Activated CD8-positive, alpha-beta memory T cell treated with anti-CD3 and anti-CD28 coated beads, Interleukin-2, amount 10 ng/mL, durations not matched to agents 7 days and 5 days (primary cell): ENCODE data around the gene CKAP5. TPM values are rescaled to one million over a fixed set of nuclear protein-coding genes. Genes with fewer than 3 reads are reported as not detected.
"Not testable (repeated sequence)": the region's sequence is repeated elsewhere in the genome, so short reads cannot be mapped to it uniquely, and the experiment has no call there.

Experiments
- ATAC-seq: fragments of 150-1000 bp; cut with Tn5 transposase; one replicate; pipeline ENCODE4 v1.10.0; 2021; ENCODE audit warnings: moderate library complexity
- CTCF ChIA-PET: fragments of 350-600 bp; sonication (Branson Sonifier 250); formaldehyde crosslinking; loops from one replicate; lab custom pipeline; 2021; ENCODE audit warnings: antibody characterized with exemption; lab: Charles Lee
- DNase-seq: peaks from one replicate; pipeline ENCODE4 v3.0.0-alpha.2; 2020
- H3K27ac Mint-ChIP-seq: one replicate; pipeline ENCODE4 v1.8.0; 2021; ENCODE audit warnings: mild to moderate bottlenecking, mixed read lengths
- H3K27me3 Mint-ChIP-seq: one replicate; pipeline ENCODE4 v1.8.0; 2021; ENCODE audit warnings: mixed read lengths
- H3K36me3 Mint-ChIP-seq: one replicate; pipeline ENCODE4 v1.8.0; 2021; ENCODE audit warnings: mild to moderate bottlenecking, mixed read lengths
- H3K4me1 Mint-ChIP-seq: one replicate; pipeline ENCODE4 v1.8.0; 2021; ENCODE audit warnings: mixed read lengths
- H3K4me3 Mint-ChIP-seq: one replicate; pipeline ENCODE4 v1.8.0; 2021; ENCODE audit warnings: mild to moderate bottlenecking, moderate library complexity, mixed read lengths
- H3K9me3 Mint-ChIP-seq: one replicate; pipeline ENCODE4 v1.8.0; 2022; ENCODE audit warnings: low read depth, mixed read lengths
- total RNA-seq, 2 experiments: library from RNA; stranded (reverse); gene quantifications; one replicate each; pipeline ENCODE4 v1.2.3, GENCODE V29; 2021

CKAP5 gene
- total RNA-seq, 2 experiments from 2014 or later = 167 to 180 TPM

DNA sequence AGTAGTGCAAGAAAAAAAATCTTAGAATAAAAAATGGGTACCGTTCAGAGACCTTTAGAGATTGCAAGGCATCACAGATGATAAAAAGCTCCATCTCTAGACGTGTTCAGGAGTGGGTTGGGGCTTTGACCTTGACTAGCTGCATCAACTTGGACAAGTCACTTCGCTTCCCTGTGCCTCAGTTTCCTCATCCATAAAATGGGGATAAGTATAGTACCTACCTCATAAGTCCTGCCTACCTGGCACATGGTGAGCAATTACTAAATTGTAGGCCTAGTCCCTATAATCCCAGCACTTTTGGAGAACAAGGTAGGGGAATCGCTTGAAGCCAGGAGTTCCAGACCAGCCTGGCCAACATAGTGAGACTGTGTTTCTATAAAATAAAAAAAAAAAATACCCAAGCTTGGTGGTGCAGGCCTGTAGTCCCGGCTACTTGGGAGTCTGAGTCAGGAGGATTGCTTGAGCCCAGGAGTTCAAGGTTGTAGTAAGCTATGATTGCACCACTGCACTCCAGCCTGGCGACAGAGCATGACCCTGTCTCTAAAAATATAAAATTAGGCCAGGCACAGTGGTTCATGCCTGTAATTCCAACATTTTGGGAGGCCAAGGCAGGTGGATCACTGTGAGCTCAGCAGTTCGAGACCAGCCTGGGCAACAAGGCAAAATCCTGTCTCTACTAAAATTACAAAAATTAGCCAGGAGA is 133.1 kb downstream of the CKAP5 start:
- no peaks in the 10 kb centered on the region for H3K27me3 Mint-ChIP-seq
- CTCF ChIA-PET = no interaction called here
- no peak overlapping the region for H3K27ac Mint-ChIP-seq
- no peaks in the 10 kb centered on the region for H3K9me3 Mint-ChIP-seq
- no peak for ATAC-seq
- DNase-seq = no peak
- no peak overlapping the region for H3K4me3 Mint-ChIP-seq
- no peaks in the 10 kb centered on the region for H3K36me3 Mint-ChIP-seq
- H3K4me1 Mint-ChIP-seq = no peaks in the 10 kb centered on the region

DNA sequence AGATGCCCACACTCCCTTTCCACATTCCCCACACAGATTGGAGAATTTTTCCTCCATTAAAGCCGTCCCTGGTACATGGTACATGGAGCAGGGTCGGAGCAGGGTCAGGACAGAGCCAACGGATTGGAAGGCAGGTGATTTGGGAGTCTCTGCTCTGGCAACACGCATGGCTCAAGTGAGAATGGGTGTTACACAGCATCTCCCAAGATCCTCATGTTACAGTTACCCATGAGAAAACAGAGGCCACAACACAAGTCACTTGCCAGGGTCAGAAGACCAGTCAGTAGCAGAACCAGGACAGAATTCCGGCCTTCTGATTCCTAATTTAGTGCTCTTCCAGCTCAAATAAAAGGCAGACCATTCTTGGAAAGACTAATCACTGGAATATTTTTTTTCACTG is 134.8 kb downstream of the CKAP5 start:
- CTCF ChIA-PET = no interaction called here
- Mint-ChIP-seq H3K9me3 (no peaks in the 10 kb centered on the region), H3K4me1 (peaks cover 3% of the 10 kb centered on the region), H3K36me3 (peaks cover 9% of the 10 kb centered on the region), H3K4me3 (no peak overlapping the region), H3K27me3 (no peaks in the 10 kb centered on the region), H3K27ac (no peak overlapping the region)
- ATAC-seq (no peak), DNase-seq (no peak)

DNA sequence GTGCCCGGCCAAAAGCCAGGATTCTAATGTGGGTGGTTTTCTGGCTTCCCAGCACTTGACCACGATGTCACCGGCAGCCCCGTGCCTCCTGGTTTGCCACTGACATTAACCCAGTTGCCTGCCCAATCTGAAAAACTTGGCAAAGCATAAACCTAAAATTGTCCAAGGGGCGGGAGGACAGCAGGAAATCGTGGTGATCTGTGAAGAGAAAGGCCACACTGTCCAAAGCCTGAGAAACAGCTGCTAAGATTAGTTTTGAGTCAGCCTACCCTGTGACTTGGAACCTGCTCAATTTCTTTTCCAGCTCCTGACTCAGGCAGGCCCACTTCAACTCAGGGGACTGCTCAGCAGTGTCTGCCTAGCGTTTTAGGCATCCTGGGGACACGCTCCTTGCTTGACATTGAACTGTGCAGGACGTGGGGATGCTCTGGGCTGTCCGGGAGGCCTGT is 135.2 kb downstream of the CKAP5 start:
- peaks cover 3% of the 10 kb centered on the region for H3K4me1 Mint-ChIP-seq
- no peak overlapping the region for H3K4me3 Mint-ChIP-seq
- DNase-seq (no peak), ATAC-seq (no peak)
- H3K9me3 Mint-ChIP-seq = no peaks in the 10 kb centered on the region
- H3K27ac Mint-ChIP-seq = no peak overlapping the region
- H3K27me3 Mint-ChIP-seq = no peaks in the 10 kb centered on the region
- CTCF ChIA-PET = no interaction called here
- H3K36me3 Mint-ChIP-seq = peaks cover 13% of the 10 kb centered on the region

DNA sequence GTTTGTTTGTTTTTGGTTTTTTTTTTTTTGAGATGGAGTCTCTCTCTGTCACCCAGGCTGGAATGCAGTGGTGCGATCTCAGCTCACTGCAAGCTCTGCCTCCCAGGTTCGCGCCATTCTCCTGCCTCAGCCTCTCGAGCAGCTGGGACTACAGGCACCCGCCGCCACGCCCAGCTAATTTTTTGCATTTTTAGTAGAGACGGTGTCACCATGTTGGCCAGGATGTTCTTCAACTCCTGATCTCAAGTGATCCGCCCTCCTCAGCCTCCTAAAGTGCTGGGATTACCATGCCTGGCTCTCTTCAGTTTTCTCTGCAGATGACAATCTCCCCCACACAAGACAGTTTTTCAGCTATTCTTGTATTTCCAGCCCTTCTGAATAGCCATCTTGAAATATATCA is 136.7 kb downstream of the CKAP5 start:
- CTCF ChIA-PET = interaction anchor here (0.9 kb wide), 1 partner anchor 8 kb away, joined by 4 read pairs; the partner anchor contains the start of gene ZNF408
- DNase-seq, ATAC-seq, H3K27ac Mint-ChIP-seq, H3K4me1 Mint-ChIP-seq, H3K9me3 Mint-ChIP-seq, H3K4me3 Mint-ChIP-seq, H3K27me3 Mint-ChIP-seq: not testable (repeated sequence)
- H3K36me3 Mint-ChIP-seq = peaks cover 15% of the 10 kb centered on the region

DNA sequence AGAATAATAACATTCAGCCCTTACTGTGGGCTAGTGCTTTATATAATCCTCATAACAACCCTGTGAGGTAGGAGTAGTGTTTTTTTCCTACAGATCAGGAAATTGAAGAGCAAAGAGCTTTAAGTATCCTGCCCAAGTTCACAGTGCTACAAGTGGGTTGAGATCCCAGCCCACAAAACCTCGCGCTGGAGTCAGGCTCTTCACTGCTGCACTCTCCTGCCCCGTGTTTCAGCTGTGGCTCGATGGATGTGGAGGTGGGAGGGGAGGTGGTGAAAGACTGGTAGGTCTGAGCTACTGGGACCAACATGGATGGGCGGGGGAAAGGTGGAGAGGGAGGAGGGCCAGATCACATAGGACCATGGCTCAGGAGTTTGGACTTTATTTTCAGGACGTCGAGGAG is 139.2 kb downstream of the CKAP5 start:
- CTCF ChIA-PET = interaction anchor here (1.4 kb wide), 1 partner anchor 10 kb away, joined by 4 read pairs; no protein-coding TSS in a partner anchor
- ATAC-seq (no peak), DNase-seq (no peak)
- H3K36me3 Mint-ChIP-seq = peaks cover 31% of the 10 kb centered on the region
- no peaks in the 10 kb centered on the region for H3K27me3 Mint-ChIP-seq
- peaks cover 19% of the 10 kb centered on the region for H3K4me1 Mint-ChIP-seq
- no peak overlapping the region for H3K27ac Mint-ChIP-seq
- H3K9me3 Mint-ChIP-seq = no peaks in the 10 kb centered on the region
- H3K4me3 Mint-ChIP-seq = no peak overlapping the region

DNA sequence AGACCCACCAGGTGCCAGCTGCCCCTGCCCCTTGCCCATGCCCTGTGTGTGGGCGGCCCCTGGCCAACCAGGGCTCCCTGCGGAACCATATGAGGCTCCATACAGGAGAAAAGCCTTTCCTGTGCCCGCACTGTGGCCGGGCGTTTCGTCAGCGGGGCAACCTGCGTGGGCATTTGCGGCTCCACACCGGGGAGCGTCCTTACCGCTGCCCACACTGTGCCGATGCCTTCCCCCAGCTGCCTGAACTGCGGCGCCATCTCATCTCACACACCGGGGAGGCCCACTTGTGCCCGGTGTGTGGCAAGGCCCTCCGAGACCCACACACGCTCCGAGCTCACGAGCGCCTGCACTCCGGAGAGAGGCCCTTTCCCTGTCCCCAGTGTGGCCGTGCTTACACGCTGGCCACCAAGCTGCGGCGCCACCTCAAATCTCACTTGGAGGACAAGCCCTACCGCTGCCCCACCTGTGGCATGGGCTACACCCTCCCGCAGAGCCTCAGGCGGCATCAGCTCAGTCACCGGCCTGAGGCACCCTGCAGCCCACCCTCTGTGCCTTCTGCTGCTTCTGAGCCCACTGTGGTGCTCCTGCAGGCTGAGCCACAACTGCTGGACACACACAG is 140.9 kb downstream of the CKAP5 start:
- H3K9me3 Mint-ChIP-seq = no peaks in the 10 kb centered on the region
- no peaks in the 10 kb centered on the region for H3K27me3 Mint-ChIP-seq
- H3K27ac Mint-ChIP-seq = no peak overlapping the region
- H3K36me3 Mint-ChIP-seq = peaks cover 37% of the 10 kb centered on the region
- CTCF ChIA-PET = no interaction called here
- no peak for ATAC-seq
- H3K4me1 Mint-ChIP-seq = peaks cover 24% of the 10 kb centered on the region
- H3K4me3 Mint-ChIP-seq = no peak overlapping the region
- DNase-seq = no peak

DNA sequence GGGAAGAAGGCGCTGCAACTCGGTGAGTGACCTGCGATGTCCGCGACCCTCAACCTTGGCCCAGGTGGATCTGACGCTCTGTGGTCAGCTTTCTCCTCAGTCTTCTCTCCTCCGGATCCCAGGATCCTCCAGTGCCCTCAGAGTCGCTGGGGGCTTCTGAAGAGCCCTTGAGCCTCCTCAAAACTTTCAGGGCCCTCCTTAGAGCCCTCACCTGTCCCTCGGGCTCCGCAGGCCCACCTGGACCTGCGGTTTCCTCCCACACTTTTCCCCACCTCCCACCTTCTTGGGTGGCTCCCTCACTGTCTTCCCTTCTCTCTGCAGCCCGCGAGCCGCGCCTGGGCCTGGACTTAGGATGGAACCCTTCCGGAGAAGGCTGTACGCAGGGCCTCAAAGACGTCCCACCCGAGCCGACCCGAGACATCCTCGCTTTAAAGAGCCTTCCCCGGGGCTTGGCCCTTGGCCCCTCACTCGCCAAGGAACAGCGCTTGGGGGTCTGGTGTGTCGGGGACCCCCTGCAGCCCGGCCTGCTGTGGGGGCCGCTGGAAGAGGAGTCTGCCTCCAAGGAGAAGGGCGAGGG is 144.9 kb downstream of the CKAP5 start:
- ATAC-seq = no peak
- Mint-ChIP-seq H3K4me3 (peak overlapping the region; percentile 89), H3K9me3 (no peaks in the 10 kb centered on the region), H3K36me3 (peaks cover 27% of the 10 kb centered on the region), H3K4me1 (peaks cover 41% of the 10 kb centered on the region), H3K27me3 (no peaks in the 10 kb centered on the region), H3K27ac (peak overlapping the region; percentile 92)
- CTCF ChIA-PET = interaction anchor here (0.7 to 1.7 kb wide), 6 partner anchors 8 to 211 kb away, joined by 3 to 8 read pairs (median 4); partner anchors contain the start of genes ATG13 and HARBI1
- DNase-seq = peak; percentile 49

DNA sequence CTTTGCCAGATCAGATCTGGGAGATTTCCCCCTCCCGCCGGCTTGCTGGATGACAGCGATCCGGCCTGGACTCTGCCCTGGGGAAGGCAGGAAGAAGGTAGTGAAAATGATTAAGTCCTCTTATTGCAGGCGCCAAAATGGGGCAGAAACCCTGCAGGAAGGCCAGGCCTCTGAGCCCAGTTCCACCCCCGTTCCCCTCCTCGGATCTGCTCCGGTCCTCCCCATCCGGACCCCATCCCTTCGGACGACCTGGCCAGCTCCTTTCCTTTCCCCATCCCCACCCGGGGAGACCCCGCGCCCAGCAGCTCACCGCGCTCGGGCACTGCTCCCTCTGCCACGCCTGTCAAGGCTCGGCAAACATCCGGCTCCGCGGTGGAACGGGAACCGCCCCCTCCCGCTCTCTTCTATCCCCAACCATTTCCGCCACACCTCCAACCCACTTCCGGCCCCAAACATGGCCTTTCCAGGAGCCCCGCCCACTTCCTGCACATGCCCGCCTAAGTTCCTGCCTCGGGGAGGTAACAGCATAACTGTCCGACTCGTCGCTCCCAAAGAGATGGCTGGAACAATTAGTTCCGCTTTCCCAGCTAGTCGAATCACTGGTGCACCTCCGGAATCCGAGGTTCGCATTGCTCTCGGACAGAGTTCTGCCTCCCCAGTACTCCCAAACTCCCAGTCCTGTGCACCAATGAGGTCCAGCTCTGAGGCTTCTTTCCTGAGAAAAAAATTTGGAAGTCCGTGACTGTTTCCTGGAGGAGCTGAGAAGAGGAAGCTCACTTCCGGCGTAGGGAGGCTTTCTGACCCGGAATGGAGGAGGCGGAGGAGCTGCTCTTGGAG is 145.6 kb downstream of the CKAP5 start, which contains the start of the genes ARHGAP1 and ZNF408:
TSS of gene ARHGAP1 (minus strand) at position 379 of the 837 bp plus-strand sequence. CDS start 4,512 bp downstream, outside the sequence.
TSS of gene ZNF408 (plus strand) at position 791 of the 837 bp plus-strand sequence. CDS start at position 808, 17 bp downstream.
- CTCF ChIA-PET = interaction anchor here (0.7 to 1.7 kb wide), 6 partner anchors 9 to 211 kb away, joined by 3 to 8 read pairs (median 4); partner anchors contain the start of genes ATG13 and HARBI1
- peak within 1 kb of the TSS; percentile 89 for H3K4me3 Mint-ChIP-seq
- peaks cover 24% of the 10 kb centered on the region for H3K36me3 Mint-ChIP-seq
- H3K27me3 Mint-ChIP-seq = no peaks in the 10 kb centered on the region
- peak within 1 kb of the TSS; percentile 92 for H3K27ac Mint-ChIP-seq
- ATAC-seq (peak; percentile 90), DNase-seq (peak; percentile 100)
- peaks cover 41% of the 10 kb centered on the region for H3K4me1 Mint-ChIP-seq
- no peaks in the 10 kb centered on the region for H3K9me3 Mint-ChIP-seq

DNA sequence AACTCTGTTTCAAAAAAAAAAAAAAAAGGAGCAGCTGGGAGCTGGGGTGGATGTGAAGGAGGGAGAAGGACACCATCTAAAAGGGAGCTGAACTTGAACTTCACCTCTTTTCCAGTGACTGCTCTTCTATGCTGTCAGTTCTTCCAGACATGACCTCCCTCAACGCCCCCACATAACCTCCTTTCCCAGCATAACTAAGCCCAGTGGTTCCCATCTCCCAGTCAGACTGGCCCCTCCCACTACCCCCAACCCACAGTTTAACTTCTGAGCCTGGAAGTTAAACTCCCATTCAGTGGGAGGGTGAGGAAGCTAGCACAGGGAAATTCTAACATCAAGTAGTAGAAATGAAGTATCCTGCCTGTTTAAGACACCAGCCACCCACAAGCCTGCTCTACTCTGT is 147.5 kb downstream of the CKAP5 start:
- no peaks in the 10 kb centered on the region for H3K9me3 Mint-ChIP-seq
- DNase-seq = no peak
- no peak for ATAC-seq
- H3K4me1 Mint-ChIP-seq = peaks cover 41% of the 10 kb centered on the region
- CTCF ChIA-PET = no interaction called here
- H3K27ac Mint-ChIP-seq = peak overlapping the region; percentile 50
- peaks cover 18% of the 10 kb centered on the region for H3K36me3 Mint-ChIP-seq
- H3K27me3 Mint-ChIP-seq = no peaks in the 10 kb centered on the region
- no peak overlapping the region for H3K4me3 Mint-ChIP-seq

DNA sequence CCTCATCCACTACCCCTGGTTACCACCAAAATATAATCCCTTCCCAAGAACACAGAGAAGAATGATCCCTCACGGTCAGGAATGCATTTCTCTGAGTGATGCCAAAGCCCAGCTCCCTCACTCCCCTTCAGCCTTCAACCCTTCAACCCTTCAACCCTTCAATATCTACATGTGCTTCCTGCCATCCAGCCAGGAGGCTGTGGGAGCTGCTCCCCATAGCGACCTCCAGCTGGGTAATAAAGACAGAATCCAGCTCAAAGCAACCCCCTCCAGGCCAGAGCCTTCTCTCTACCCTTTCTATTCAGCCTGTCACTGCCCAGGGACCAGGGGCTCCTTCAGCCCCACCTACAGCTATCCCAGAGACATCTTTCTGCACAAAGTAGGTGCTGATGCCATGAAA is 148.4 kb downstream of the CKAP5 start:
- H3K27ac Mint-ChIP-seq = peak overlapping the region; percentile 56
- CTCF ChIA-PET = interaction anchor here (0.8 to 1.1 kb wide), 2 partner anchors 10 to 83 kb away, joined by 3 to 4 read pairs; no protein-coding TSS in a partner anchor
- peaks cover 12% of the 10 kb centered on the region for H3K36me3 Mint-ChIP-seq
- H3K4me1 Mint-ChIP-seq = peaks cover 33% of the 10 kb centered on the region
- no peak overlapping the region for H3K4me3 Mint-ChIP-seq
- no peak for DNase-seq
- H3K27me3 Mint-ChIP-seq = no peaks in the 10 kb centered on the region
- no peaks in the 10 kb centered on the region for H3K9me3 Mint-ChIP-seq
- ATAC-seq = no peak

DNA sequence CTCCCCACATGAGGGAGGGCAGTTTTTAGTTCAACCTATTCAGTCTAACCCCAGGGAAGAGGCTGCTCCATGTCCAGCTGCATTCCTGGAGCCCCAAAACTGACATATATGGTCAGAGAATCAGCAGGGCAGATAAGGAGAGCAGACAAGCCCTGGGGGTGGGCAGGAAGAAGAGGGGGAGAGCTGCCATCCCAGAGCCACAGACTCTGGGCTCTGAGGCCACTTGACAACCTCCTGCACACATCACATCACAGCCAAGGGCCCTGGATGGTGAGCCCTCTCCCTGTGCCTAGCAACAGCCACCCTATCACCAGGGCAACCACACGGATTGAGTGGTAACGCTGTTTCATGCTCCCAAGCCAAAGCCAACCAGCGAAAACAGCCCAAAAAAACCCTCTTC is 148.8 kb downstream of the CKAP5 start:
- Mint-ChIP-seq H3K27ac (peak overlapping the region; percentile 56), H3K9me3 (no peaks in the 10 kb centered on the region), H3K4me1 (peaks cover 29% of the 10 kb centered on the region), H3K4me3 (no peak overlapping the region), H3K27me3 (no peaks in the 10 kb centered on the region), H3K36me3 (peaks cover 8% of the 10 kb centered on the region)
- ATAC-seq (no peak), DNase-seq (no peak)
- CTCF ChIA-PET = interaction anchor here (0.8 to 1.5 kb wide), 3 partner anchors 10 to 82 kb away, joined by 3 to 5 read pairs (median 4); no protein-coding TSS in a partner anchor

DNA sequence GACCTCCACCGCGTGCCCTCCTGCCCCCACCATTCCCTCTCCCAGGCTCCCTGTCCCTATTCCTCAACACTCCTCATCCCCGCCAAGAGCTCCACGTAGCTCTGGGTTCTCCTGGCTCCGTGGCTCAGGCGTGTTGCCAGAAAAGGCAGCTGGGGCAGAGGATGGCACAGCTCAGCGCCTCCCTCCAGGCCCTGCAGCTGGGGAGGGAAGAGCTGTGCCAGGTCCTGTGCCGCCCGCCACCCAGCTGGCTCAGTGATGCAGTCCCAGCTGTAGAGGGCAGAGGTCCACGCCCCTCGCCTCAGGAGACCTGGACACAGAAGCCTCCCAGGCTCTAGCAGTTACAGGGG is 149.9 kb downstream of the CKAP5 start:
- ATAC-seq (no peak), DNase-seq (no peak)
- no peak overlapping the region for H3K27ac Mint-ChIP-seq
- H3K4me3 Mint-ChIP-seq = no peak overlapping the region
- no peaks in the 10 kb centered on the region for H3K9me3 Mint-ChIP-seq
- CTCF ChIA-PET = interaction anchor here (1.5 kb wide), 1 partner anchor 25 kb away, joined by 5 read pairs; no protein-coding TSS in a partner anchor
- H3K36me3 Mint-ChIP-seq = peaks cover 6% of the 10 kb centered on the region
- H3K4me1 Mint-ChIP-seq = peaks cover 20% of the 10 kb centered on the region
- no peaks in the 10 kb centered on the region for H3K27me3 Mint-ChIP-seq
